Muscle of leg (tissue), 11 donors: ENCODE data around the gene GALK1. TPM values are rescaled to one million over a fixed set of nuclear protein-coding genes. Genes with fewer than 3 reads are reported as not detected.
"Not testable (repeated sequence)": the region's sequence is repeated elsewhere in the genome, so short reads cannot be mapped to it uniquely, and the experiment has no call there.

ENCODE experiments used
- DNase-seq: peaks from one replicate; pipeline ENCODE4 v3.0.0; 2013
- H3K27ac ChIP-seq: one replicate; pipeline ENCODE4 v1.5.1; 2013; ENCODE audit warnings: mild to moderate bottlenecking, low read length, control low read depth
- H3K27me3 ChIP-seq: one replicate; pipeline ENCODE4 v1.6.1; 2013; ENCODE audit warnings: low read length; ENCODE audit not compliant: control insufficient read depth, insufficient read depth
- H3K36me3 ChIP-seq: one replicate; pipeline ENCODE4 v1.6.1; 2013; ENCODE audit warnings: low read length; ENCODE audit not compliant: control insufficient read depth, insufficient read depth
- H3K4me1 ChIP-seq: one replicate; pipeline ENCODE4 v1.6.1; 2013; ENCODE audit warnings: low read length; ENCODE audit not compliant: control insufficient read depth, insufficient read depth
- H3K4me3 ChIP-seq: one replicate; pipeline ENCODE4 v1.5.1; 2013; ENCODE audit warnings: low read length, control low read depth
- H3K9me3 ChIP-seq: replicated peaks from 2 replicates; pipeline ENCODE4 v1.6.1; 2013; ENCODE audit warnings: low read depth, low read length; ENCODE audit not compliant: control insufficient read depth
- WGBS: methylation state at CpG from one replicate; pipeline ENCODE4 v1.1.5; 2013; ENCODE audit warnings: missing lambda C conversion rate; ENCODE audit not compliant: insufficient coverage; 5-methylcytosine and 5-hydroxymethylcytosine counted together
- polyA plus RNA-seq, 8 donors: library from polyadenylated mRNA; unstranded; fragments of 120-200 nt; gene quantifications; one replicate each; pipeline versions ENCODE4 v1.2.1 to v1.2.3, GENCODE V29; 2013; ENCODE audit warnings: inconsistent platforms in 1 of 8, low replicate concordance in 1 of 8; ENCODE audit not compliant: insufficient read length in 8 of 8, insufficient read depth in 1 of 8
- total RNA-seq: library from RNA; stranded (reverse); fragments of 120-200 nt; gene quantifications from one replicate; pipeline ENCODE4 v1.2.4, GENCODE V29; 2013

The GALK1 gene
- total and polyA plus RNA-seq, 9 donors: 27.7 to 38.5 (median 31.8) TPM

DNA sequence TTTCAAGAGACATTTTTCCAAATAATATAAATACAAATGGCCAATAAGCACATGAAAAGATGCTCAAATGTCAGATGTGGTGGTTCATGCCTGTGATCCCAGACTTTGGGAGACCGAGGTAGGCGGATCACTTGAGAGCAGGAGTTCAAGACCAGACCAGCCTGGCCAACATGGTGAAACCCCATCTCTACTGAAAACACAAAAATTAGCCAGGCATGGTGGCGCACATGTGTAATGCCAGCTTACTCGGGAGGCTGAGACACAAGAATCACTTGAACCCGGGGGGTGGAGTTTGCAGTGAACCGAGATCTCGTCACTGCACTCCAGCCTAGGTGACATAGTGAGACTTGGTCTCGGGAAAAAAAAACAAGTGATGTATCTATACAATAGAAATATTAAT lies 2.9 kb upstream of the GALK1 start:
- Histone ChIP-seq H3K36me3 (peaks cover 4% of the 10 kb centered on the region), H3K9me3 (no peaks in the 10 kb centered on the region), H3K27ac (no peak overlapping the region), H3K4me1 (peaks cover 30% of the 10 kb centered on the region), H3K27me3 (no peaks in the 10 kb centered on the region), H3K4me3 (no peak overlapping the region)
- WGBS: 80% methylated on average over 2 of the region's 8 CpGs
- DNase-seq: no peak

- H3K27me3 ChIP-seq: no peaks in the 10 kb centered on the region
- WGBS: 92% methylated on average over 3 of the region's 4 CpGs
- H3K36me3 ChIP-seq: peaks cover 11% of the 10 kb centered on the region
- H3K4me3 ChIP-seq: no peak overlapping the region
- H3K4me1 ChIP-seq: peaks cover 20% of the 10 kb centered on the region
- H3K9me3 ChIP-seq: no peaks in the 10 kb centered on the region
- H3K27ac ChIP-seq: peak overlapping the region; percentile 51
- DNase-seq: no peak
Measured at GRCh38 chr17:75765981-75766380, 989 bp upstream of the GALK1 start.

DNA sequence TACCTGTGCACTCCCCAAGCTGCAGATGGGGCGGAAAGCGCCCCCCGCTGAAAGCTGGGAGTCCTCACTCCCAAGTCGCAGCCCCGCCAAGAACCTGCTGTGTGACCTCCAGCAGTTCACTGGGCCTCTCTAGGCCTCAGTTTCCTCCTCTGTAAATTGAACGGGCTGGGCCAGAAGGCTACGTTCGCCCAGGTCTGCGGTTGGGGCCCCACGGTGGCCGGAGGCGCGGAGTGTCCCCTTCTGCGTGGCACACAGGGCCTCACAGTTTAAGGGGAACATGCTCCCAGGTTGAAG lies 628 bp downstream of the GALK1 start:
- Histone ChIP-seq H3K27ac (peak overlapping the region; percentile 64), H3K27me3 (no peaks in the 10 kb centered on the region), H3K4me1 (peaks cover 20% of the 10 kb centered on the region), H3K4me3 (peak overlapping the region; percentile 64), H3K9me3 (no peaks in the 10 kb centered on the region), H3K36me3 (peaks cover 16% of the 10 kb centered on the region)
- no peak for DNase-seq
- WGBS: 9% methylated on average over 11 of the region's 14 CpGs

GRCh38 chr17:75763613-75764416 lies 1.2 kb downstream of the GALK1 start:
- DNase-seq: no peak
- Histone ChIP-seq H3K27me3 (no peaks in the 10 kb centered on the region), H3K36me3 (peaks cover 16% of the 10 kb centered on the region), H3K4me1 (peaks cover 20% of the 10 kb centered on the region), H3K9me3 (no peaks in the 10 kb centered on the region), H3K4me3 (peak overlapping the region; percentile 64), H3K27ac (peak overlapping the region; percentile 64)
- WGBS: 66% methylated on average over 9 of the region's 16 CpGs

- 80% methylated on average over 1 of the region's 3 CpGs for WGBS
- no peaks in the 10 kb centered on the region for H3K9me3 ChIP-seq
- no peaks in the 10 kb centered on the region for H3K27me3 ChIP-seq
- no peak for DNase-seq
- H3K36me3 ChIP-seq: peaks cover 20% of the 10 kb centered on the region
- no peak overlapping the region for H3K27ac ChIP-seq
- no peak overlapping the region for H3K4me3 ChIP-seq
- peaks cover 20% of the 10 kb centered on the region for H3K4me1 ChIP-seq
Measured at GRCh38 chr17:75763269-75763607, 1.8 kb downstream of the GALK1 start.

GRCh38 chr17:75762513-75763268 lies 2.3 kb downstream of the GALK1 start:
- no peak overlapping the region for H3K4me3 ChIP-seq
- no peaks in the 10 kb centered on the region for H3K27me3 ChIP-seq
- WGBS: 95% methylated on average over 26 of the region's 27 CpGs
- DNase-seq: no peak
- no peaks in the 10 kb centered on the region for H3K9me3 ChIP-seq
- H3K4me1 ChIP-seq: peaks cover 20% of the 10 kb centered on the region
- H3K36me3 ChIP-seq: peaks cover 25% of the 10 kb centered on the region
- H3K27ac ChIP-seq: no peak overlapping the region

- DNase-seq, H3K27me3 ChIP-seq, H3K27ac ChIP-seq, H3K4me3 ChIP-seq, H3K9me3 ChIP-seq: not testable (repeated sequence)
- Histone ChIP-seq H3K4me1 (peaks cover 33% of the 10 kb centered on the region), H3K36me3 (peaks cover 26% of the 10 kb centered on the region)
- 89% methylated on average over 4 of the region's 6 CpGs for WGBS
Measured at GRCh38 chr17:75759978-75760640, 4.9 kb downstream of the GALK1 start.

- Histone ChIP-seq H3K4me1 (peaks cover 37% of the 10 kb centered on the region), H3K36me3 (peaks cover 26% of the 10 kb centered on the region), H3K27me3 (no peaks in the 10 kb centered on the region), H3K9me3 (no peaks in the 10 kb centered on the region), H3K4me3 (no peak overlapping the region), H3K27ac (no peak overlapping the region)
- DNase-seq: no peak
- WGBS: 74% methylated on average over 3 of the region's 3 CpGs
Measured at GRCh38 chr17:75759457-75759856, 5.5 kb downstream of the GALK1 start.

GRCh38 chr17:75758131-75758905 lies 6.7 kb downstream of the GALK1 start:
- H3K27ac ChIP-seq: no peak overlapping the region
- peaks cover 25% of the 10 kb centered on the region for H3K36me3 ChIP-seq
- H3K27me3 ChIP-seq: no peaks in the 10 kb centered on the region
- peaks cover 34% of the 10 kb centered on the region for H3K4me1 ChIP-seq
- no peak overlapping the region for H3K4me3 ChIP-seq
- H3K9me3 ChIP-seq: no peaks in the 10 kb centered on the region
- no peak for DNase-seq
- 86% methylated on average over 35 of the region's 41 CpGs for WGBS
